Measurements from ENCODE around the gene NPC2.

NPC2 gene

GRCh38 chr14:74518221-74518620 lies 25.1 kb upstream of the NPC2 start:
- no peak for DNase-seq

DNA sequence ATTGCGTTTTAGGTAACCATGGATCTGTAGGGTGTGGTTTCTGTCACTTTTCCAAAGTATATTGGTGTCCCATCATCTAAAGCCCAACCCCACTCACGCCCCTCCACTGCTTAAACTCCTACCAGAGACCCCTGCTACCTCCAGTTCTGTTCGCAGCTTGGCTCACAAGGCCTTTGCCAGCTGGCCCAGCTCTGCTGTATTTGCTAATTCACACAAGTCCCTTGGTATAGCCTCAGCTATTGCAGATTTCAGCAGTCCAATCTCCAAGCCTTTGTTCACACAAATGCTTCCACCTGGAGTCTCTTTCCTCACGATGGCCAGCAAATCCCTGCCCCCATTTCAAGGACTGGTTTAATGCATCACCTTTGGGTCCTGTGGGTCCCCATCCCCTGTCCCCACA lies 24.6 kb upstream of the NPC2 start:
- DNase-seq: no peak

GRCh38 chr14:74516451-74517160 lies 23.5 kb upstream of the NPC2 start:
- no peak for DNase-seq

GRCh38 chr14:74515891-74516412 lies 22.8 kb upstream of the NPC2 start:
- DNase-seq: no peak

- no peak for DNase-seq
Measured at GRCh38 chr14:74514471-74514941, 21.4 kb upstream of the NPC2 start.

GRCh38 chr14:74511966-74512830 lies 19.1 kb upstream of the NPC2 start:
- DNase-seq: no peak

- DNase-seq: no peak
Measured at GRCh38 chr14:74510959-74511409, 17.9 kb upstream of the NPC2 start.

DNA sequence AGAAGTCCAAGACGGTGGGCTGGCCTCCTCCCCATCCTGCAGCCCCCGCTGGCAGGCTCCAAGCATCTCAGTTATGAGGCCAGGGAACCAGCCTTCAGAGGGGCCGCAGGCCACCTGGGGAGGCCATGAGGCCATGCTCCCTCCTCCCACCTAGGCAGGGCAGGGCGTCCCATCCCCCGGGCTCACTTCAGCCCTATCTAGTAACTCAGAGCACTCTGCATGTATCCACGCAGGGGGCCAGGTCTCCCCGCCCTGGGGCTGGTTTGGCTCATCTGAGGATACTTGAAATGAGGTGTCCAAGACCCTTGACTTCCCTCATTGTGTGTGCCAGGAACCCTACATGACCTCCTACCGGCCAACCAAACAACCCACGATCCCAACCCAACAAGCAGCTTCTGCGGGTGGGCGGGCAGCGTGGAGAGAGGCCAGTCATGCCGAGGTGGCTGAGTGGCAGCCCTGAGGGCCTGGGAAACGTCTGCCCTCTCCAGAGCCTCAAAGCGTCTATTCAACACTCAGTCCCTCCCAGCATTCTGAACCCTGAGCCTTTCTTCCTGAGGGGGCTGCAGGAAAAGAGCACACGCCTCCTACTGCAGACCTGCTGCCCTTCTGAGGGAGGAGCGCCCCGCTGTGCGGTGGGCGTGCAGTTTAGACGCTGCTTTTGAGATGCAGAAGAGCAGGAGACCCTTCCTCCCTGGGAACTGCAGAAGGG lies 17.3 kb upstream of the NPC2 start:
- DNase-seq: no peak

DNA sequence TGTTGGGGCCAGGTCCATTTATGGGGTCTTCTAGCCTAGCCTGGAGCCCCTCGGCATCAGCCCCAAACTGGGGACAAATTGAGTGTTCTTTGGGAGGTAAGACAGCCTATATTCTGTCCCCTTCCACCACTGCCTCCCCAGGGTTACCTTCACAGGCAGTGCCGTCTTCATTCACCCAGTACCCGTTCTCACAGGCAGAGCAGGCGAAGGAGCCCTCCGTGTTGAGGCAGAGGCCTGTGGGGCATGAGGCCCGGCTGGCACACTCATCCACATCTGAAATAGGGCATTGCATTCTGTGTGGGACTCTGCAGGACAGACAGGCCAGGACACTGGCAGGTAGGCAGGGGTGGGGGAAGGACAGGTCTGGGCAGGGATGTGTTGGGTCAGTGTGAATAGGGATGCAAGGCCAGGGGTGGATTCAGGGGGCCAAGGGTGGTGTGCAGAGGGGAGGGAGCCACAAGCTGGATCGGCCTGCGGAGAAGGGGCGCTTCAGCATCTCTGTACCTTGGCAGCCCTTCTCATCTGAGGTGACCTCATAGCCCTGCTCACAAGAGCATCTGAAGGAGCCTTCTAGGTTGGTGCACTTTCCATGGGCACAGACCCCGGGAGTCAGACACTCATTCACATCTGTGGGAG lies 16.6 kb upstream of the NPC2 start:
- DNase-seq: no peak

DNA sequence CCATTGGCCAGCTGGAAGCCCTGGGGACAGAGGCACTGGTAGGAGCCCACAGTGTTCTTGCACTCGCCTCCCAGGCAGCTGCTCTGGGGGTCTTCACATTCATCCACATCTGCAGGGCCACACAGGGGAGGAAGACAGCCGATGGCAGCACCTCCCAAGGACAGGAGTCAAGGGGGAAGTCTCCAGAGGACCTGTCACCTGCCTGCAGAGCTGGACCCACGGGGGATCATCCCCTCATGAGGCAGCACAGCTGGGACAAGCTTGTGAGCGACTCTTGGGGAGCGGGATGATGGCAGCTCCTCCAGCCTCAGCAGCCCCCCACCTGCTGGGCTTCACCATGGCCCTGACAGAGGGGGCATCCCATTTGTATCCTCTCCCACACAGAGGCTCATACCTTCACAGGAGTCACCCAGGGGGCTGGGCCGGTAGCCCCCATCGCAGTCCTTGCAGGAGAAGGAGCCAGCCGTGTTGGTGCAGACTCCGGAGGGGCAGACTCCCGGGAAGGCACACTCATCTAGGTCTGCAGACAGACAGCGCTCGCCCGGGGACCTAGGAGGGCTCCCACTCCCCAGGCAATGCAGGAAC lies 15.8 kb upstream of the NPC2 start:
- no peak for DNase-seq

GRCh38 chr14:74508292-74508731 lies 15.2 kb upstream of the NPC2 start:
- DNase-seq: no peak

DNA sequence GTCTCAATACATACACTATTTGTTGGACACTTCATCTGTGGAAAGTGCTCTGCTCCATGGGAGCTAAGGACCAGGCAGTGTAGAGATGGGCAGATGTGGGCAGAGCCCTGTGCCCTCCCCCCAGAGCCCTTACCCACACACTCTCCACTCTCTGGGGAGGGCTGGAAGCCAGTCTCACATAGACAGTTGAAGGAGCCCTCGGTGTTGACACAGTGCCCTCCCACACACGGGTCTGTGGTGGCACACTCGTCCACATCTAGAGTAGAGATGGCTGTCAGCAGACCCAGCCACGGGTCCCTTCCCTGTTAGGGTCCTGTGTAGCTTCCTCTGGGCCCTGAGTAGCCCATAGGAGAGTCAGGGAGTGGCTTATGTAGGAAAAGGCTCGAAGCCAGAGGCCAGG lies 14.7 kb upstream of the NPC2 start:
- no peak for DNase-seq

GRCh38 chr14:74507085-74507484 lies 14.0 kb upstream of the NPC2 start:
- DNase-seq: no peak

- no peak for DNase-seq
Measured at GRCh38 chr14:74506411-74506851, 13.3 kb upstream of the NPC2 start.

DNA sequence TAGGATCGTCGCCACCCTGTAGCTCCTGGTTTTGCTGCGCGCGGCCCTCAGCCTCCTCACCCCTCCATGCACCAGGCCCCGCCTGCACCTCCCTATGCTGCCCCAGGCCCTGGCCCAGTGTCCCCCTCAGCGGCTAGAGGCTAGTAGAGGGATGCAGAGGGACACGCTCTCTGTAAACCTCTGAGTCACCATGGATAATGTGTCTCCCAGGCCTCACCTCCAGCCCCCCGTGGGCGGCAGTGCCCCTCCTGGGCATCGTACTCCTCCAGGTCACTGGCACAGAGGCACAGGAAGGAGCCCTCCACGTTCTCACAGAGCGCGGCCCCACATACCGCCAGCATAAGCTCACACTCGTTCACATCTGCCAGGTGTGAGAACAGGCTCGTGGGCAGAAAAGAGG lies 12.7 kb upstream of the NPC2 start:
- DNase-seq: no peak

- DNase-seq: no peak
Measured at GRCh38 chr14:74504874-74505720, 12.0 kb upstream of the NPC2 start.

GRCh38 chr14:74504412-74504811 lies 11.3 kb upstream of the NPC2 start:
- DNase-seq: no peak

GRCh38 chr14:74503938-74504335 lies 10.8 kb upstream of the NPC2 start:
- DNase-seq: no peak

GRCh38 chr14:74503291-74503937 lies 10.3 kb upstream of the NPC2 start:
- no peak for DNase-seq

DNA sequence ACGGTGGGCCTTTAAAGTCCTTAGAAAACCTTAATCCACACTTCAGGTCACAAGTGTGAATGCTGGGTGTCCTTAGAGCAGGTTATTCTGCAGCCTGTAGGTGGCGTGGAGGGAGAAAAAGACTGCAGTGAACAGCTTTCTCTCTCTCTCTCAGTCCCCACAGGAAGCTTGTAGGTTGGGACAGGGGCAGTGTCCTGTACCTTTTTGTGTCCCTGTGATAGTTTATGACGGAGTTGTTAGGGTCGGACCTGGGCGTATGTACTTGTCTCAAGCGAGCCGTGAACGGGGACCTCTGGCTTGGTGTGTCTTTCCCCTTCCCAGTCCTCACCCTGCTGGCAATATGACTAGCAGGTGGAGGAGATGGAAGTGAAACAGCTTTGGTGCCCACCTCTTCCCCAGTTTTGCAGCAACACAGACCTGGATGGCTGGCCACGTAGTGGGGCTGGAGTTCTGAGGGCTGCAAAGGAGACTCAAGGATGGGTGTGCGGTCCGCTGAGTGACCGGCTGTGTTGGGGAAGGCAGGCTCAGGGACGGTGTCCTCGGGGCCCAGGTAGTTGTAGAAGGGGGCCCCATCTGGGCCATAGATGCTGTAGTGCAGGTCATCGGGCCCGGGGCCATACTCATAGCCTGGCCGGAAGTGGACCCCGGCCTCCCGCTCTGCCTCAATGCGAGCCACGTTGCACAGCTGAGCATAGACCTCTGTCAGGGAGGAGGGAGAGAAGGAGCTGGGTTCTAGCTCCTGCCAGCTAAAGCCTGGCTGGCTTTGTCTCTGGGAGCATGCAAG lies 9.3 kb upstream of the NPC2 start:
- no peak for DNase-seq
